GM13976 (cell line): Measurements from ENCODE around the gene HOXC6.
A peak's percentile ranks its signal among the peaks of the same experiment; 100 is the strongest.

Source experiments
- DNase-seq: peaks from one replicate; pipeline ENCODE4 v3.0.0; 2012; ENCODE audit warnings: low spot score
- CTCF ChIP-seq: IDR thresholded peaks from 2 replicates; pipeline ENCODE4 v1.5.1; 2012; ENCODE audit warnings: borderline replicate concordance, mild to moderate bottlenecking; ENCODE audit not compliant: insufficient read depth; ENCODE audit errors: extremely low read depth, missing control alignments, control extremely low read depth
- in situ Hi-C: fragments of 300-500 bp; cut with MboI; formaldehyde crosslinking; loops from one replicate; pipeline ENCODE4 v1.12.0; 2022; ENCODE audit warnings: low sequenced_read_pairs, mixed read lengths, inconsistent platforms; ENCODE audit not compliant: unreplicated experiment

Gene HOXC6

DNA sequence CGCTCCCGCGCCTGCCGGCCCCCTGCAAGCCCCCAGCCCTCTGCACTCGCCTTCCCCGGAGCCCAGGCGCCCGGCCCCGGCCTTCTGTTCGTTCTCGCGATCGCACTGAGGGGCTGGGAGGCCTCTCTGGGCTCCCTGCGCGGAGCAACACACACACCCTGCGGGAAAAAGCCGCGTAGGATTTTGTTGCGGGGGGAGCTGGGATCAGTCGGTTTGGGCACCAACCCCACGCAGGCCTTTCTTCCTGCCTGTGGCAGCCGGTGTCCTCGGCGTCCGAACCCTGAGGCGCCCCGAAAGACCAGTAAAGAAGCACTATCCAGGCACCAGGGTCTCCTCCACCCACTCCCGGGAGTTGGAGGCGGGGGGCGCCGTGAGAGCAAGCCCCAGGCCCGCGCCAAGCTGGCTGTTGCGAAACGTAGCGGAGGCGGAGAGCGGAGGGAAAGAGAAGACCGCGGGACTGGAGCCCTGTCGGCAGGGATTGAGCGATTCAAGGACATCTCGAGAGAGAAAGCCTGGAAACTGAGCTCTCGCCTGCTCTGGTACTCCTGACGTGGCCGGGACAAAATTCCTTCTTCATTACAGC is 2.7 kb downstream of the HOXC6 start:
- TF ChIP-seq CTCF = no peak
- in situ Hi-C loops = no loop called here
- no peak for DNase-seq

- no peak for DNase-seq
- no peak for TF ChIP-seq CTCF
- in situ Hi-C loops = no loop called here
Measured at GRCh38 chr12:54031480-54031879, 3.2 kb downstream of the HOXC6 start.

DNA sequence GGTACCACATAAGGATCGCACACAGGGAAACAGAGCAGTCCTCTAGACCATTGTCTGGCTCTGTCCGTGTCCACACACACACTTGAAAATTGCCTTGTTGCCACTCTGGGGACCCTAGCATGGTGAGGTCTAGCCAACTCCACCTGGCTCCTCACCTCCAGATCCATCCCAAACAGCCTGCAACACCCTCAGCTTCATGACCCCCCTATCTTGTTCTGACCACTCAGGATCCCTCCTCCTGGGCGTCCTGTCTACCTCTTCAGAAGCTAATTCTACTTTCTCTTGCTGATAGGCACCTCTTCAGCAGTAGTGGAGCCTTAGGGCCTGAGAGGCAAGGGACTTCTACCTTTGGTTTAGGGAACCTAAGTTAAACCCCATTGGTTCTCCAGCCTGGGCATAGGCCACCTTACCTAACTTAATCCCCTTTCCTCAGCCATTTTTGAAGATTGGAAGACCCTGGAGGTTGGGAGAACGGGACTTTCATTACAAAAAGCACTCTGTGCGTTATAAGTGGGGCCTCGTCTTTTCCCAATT is 3.9 kb downstream of the HOXC6 start:
- TF ChIP-seq CTCF = no peak
- in situ Hi-C loops = no loop called here
- no peak for DNase-seq

DNA sequence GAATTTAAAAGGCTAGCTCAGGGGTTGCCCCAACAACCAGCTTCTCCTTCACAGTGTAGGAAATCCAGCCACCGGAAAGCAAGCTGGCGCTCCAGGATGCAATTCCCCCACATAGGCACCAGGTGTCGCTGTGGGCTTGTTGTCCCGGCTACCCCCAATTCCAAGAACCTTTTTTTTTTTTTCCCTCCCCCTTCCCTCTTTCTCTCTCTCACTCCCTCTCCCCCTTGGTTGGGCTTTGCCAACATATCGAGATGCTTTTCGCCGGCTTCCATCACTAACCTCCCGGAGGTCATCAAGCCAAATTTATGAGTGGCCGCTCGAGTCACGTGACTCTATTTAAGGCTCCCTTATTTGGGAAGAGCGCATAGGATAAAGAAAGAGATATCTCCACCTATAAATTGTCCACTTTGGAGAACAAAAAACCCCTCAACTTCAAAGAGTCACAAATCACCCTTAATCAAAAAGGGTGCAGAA is 4.4 kb downstream of the HOXC6 start, which contains the start of gene HOXC5:
TSS of gene HOXC5 (plus strand) at position 424 of the 474 bp plus-strand sequence. CDS start 73 bp downstream, outside the sequence.
- DNase-seq = peak; percentile 89
- in situ Hi-C loops = no loop called here
- TF ChIP-seq CTCF = peak; percentile 89

DNA sequence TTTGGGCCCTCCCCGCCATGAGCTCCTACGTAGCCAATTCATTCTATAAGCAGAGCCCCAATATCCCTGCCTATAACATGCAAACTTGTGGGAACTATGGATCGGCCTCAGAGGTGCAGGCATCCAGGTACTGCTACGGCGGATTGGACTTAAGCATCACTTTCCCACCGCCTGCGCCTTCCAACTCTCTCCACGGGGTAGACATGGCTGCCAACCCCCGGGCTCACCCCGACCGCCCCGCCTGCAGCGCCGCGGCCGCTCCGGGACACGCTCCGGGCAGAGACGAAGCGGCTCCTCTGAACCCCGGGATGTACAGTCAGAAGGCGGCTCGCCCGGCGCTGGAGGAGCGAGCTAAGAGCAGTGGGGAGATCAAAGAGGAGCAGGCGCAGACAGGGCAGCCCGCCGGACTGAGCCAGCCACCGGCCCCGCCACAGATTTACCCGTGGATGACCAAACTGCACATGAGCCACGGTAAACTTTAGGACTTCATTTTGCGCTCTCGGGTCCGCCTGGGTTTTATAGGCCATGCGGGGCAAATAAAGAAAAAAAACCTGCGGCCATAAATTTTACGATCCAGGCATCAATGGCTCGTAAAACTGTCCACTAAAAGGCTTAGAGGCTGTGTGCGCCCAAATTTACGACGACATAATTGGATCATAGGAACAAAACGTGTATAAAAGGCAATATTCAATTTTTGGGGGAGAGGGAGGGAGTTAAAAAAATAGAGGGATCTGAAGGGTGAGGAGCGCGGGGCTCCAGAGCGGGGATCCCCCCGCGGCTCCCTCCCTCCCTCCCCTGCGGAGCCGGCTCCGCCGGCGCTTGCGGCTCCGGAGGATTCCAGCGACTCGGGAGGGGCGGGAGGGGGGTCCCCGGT is 5.1 kb downstream of the HOXC6 start:
- no peak for DNase-seq
- in situ Hi-C loops = no loop called here
- TF ChIP-seq CTCF = no peak

DNA sequence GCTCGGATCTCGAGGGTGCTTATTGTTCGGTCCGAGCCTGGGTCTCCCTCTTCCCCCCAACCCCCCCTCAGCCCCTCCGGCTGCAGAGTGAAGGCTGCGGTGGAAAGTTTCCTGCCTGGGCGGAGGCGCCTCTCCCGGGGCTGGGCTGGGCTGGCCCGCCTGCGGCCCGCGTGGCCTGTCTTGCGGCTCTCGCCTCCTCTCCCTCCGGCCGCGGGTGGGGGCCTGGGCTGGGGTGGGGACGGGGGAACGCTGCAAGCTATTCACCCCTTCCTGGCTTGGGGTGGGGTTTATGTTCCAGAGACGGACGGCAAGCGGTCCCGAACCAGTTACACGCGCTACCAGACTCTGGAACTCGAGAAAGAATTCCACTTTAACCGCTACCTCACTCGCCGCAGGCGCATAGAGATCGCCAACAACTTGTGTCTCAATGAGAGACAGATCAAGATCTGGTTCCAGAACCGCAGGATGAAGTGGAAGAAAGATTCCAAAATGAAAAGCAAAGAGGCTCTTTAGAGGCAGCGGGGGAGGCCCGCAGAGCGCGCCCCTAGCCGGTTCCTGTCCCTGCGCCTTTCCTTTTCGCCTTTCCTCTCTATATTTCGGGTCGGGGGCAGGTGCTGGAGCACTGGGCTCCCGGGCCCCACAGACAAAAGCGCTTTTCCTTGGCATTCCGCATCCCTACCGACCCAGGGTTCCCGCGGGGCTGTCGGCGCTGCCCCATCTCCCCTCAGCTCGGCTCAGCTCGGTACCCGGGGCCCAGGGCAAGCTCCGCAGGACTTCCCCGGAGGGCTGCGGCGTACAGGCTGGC is 5.9 kb downstream of the HOXC6 start:
- TF ChIP-seq CTCF = no peak
- no peak for DNase-seq
- in situ Hi-C loops = no loop called here
